Central memory CD8-positive, alpha-beta T cell (primary cell): ENCODE results near the gene ACBD6.

Source experiments
- ATAC-seq: fragments of 150-1000 bp; cut with Tn5 transposase; replicated peaks from 2 replicates; pipeline ENCODE4 v1.10.0; 2022; ENCODE audit warnings: mild to moderate bottlenecking, moderate FRiP score, moderate number of reproducible peaks; ENCODE audit not compliant: poor library complexity, severe bottlenecking; ENCODE audit errors: extremely low read depth
- DNase-seq, 2 donors: peaks; one replicate each; pipeline ENCODE4 v3.0.0; 2021; ENCODE audit warnings: low spot score in 2 of 2
- H3K27ac Mint-ChIP-seq: one replicate; pipeline ENCODE4 v1.8.0; 2022; ENCODE audit warnings: low read depth, mild to moderate bottlenecking, moderate library complexity, mixed read lengths
- H3K27me3 Mint-ChIP-seq: one replicate; pipeline ENCODE4 v1.8.0; 2022; ENCODE audit warnings: mixed read lengths
- H3K36me3 Mint-ChIP-seq: one replicate; pipeline ENCODE4 v1.8.0; 2022; ENCODE audit warnings: mild to moderate bottlenecking, moderate library complexity, mixed read lengths; ENCODE audit not compliant: insufficient read depth
- H3K4me1 Mint-ChIP-seq: one replicate; pipeline ENCODE4 v1.8.0; 2022; ENCODE audit warnings: mixed read lengths
- H3K4me3 Mint-ChIP-seq: one replicate; pipeline ENCODE4 v1.8.0; 2022; ENCODE audit warnings: mild to moderate bottlenecking, moderate library complexity, mixed read lengths
- H3K9me3 Mint-ChIP-seq: one replicate; pipeline ENCODE4 v1.8.0; 2022; ENCODE audit warnings: mixed read lengths

Gene ACBD6

GRCh38 chr1:180261030-180261429 is 241.3 kb downstream of the ACBD6 start:
- Mint-ChIP-seq H3K27ac (no peak overlapping the region), H3K4me3 (no peak overlapping the region), H3K4me1 (no peaks in the 10 kb centered on the region), H3K36me3 (peaks cover 4% of the 10 kb centered on the region), H3K27me3 (peaks cover 36% of the 10 kb centered on the region), H3K9me3 (no peaks in the 10 kb centered on the region)
- no peak for DNase-seq
- ATAC-seq: no peak

- H3K27me3 Mint-ChIP-seq: peaks cover 41% of the 10 kb centered on the region
- ATAC-seq: no peak
- no peaks in the 10 kb centered on the region for H3K4me1 Mint-ChIP-seq
- peaks cover 4% of the 10 kb centered on the region for H3K36me3 Mint-ChIP-seq
- no peak overlapping the region for H3K27ac Mint-ChIP-seq
- DNase-seq: no peak
- no peak overlapping the region for H3K4me3 Mint-ChIP-seq
- no peaks in the 10 kb centered on the region for H3K9me3 Mint-ChIP-seq
Observed at GRCh38 chr1:180260541-180260940, 241.8 kb downstream of the ACBD6 start.

- ATAC-seq: no peak
- DNase-seq: no peak
- Mint-ChIP-seq H3K27ac (no peak overlapping the region), H3K27me3 (peaks cover 48% of the 10 kb centered on the region), H3K4me3 (no peak overlapping the region), H3K4me1 (no peaks in the 10 kb centered on the region), H3K9me3 (no peaks in the 10 kb centered on the region), H3K36me3 (peaks cover 4% of the 10 kb centered on the region)
Observed at GRCh38 chr1:180259431-180260338, 242.7 kb downstream of the ACBD6 start.

GRCh38 chr1:180258935-180259334 is 243.4 kb downstream of the ACBD6 start:
- no peak overlapping the region for H3K4me3 Mint-ChIP-seq
- H3K9me3 Mint-ChIP-seq: no peaks in the 10 kb centered on the region
- no peak for ATAC-seq
- no peak for DNase-seq
- H3K36me3 Mint-ChIP-seq: peaks cover 4% of the 10 kb centered on the region
- no peak overlapping the region for H3K27ac Mint-ChIP-seq
- H3K4me1 Mint-ChIP-seq: no peaks in the 10 kb centered on the region
- peaks cover 54% of the 10 kb centered on the region for H3K27me3 Mint-ChIP-seq

- peaks cover 60% of the 10 kb centered on the region for H3K27me3 Mint-ChIP-seq
- H3K4me3 Mint-ChIP-seq: no peak overlapping the region
Observed at GRCh38 chr1:180258290-180258689, 244.1 kb downstream of the ACBD6 start.

GRCh38 chr1:180257486-180257885 is 244.9 kb downstream of the ACBD6 start:
- no peaks in the 10 kb centered on the region for H3K9me3 Mint-ChIP-seq
- H3K27ac Mint-ChIP-seq: no peak overlapping the region
- H3K4me1 Mint-ChIP-seq: no peaks in the 10 kb centered on the region
- ATAC-seq: no peak
- H3K36me3 Mint-ChIP-seq: peaks cover 4% of the 10 kb centered on the region
- no peak overlapping the region for H3K4me3 Mint-ChIP-seq
- no peak for DNase-seq
- peaks cover 68% of the 10 kb centered on the region for H3K27me3 Mint-ChIP-seq

More at GRCh38 chr1:180258290-180258689, 244.1 kb downstream of the ACBD6 start:
- Mint-ChIP-seq H3K27ac (no peak overlapping the region), H3K4me1 (no peaks in the 10 kb centered on the region), H3K9me3 (no peaks in the 10 kb centered on the region), H3K36me3 (peaks cover 4% of the 10 kb centered on the region)
- ATAC-seq (no peak), DNase-seq (no peak)

GRCh38 chr1:180257028-180257386 is 245.4 kb downstream of the ACBD6 start:
- Mint-ChIP-seq H3K27me3 (peaks cover 73% of the 10 kb centered on the region), H3K36me3 (peaks cover 4% of the 10 kb centered on the region), H3K27ac (no peak overlapping the region), H3K4me3 (no peak overlapping the region), H3K4me1 (no peaks in the 10 kb centered on the region), H3K9me3 (no peaks in the 10 kb centered on the region)
- DNase-seq (no peak), ATAC-seq (no peak)

GRCh38 chr1:180256341-180257027 is 245.9 kb downstream of the ACBD6 start:
- H3K36me3 Mint-ChIP-seq: peaks cover 4% of the 10 kb centered on the region
- H3K27me3 Mint-ChIP-seq: peaks cover 78% of the 10 kb centered on the region
- H3K4me3 Mint-ChIP-seq: no peak overlapping the region
- H3K27ac Mint-ChIP-seq: no peak overlapping the region
- no peaks in the 10 kb centered on the region for H3K9me3 Mint-ChIP-seq
- no peak for ATAC-seq
- no peaks in the 10 kb centered on the region for H3K4me1 Mint-ChIP-seq
- no peak for DNase-seq

- DNase-seq (no peak), ATAC-seq (no peak)
- Mint-ChIP-seq H3K9me3 (no peaks in the 10 kb centered on the region), H3K27ac (no peak overlapping the region), H3K4me1 (no peaks in the 10 kb centered on the region), H3K27me3 (peaks cover 85% of the 10 kb centered on the region), H3K4me3 (no peak overlapping the region), H3K36me3 (peaks cover 4% of the 10 kb centered on the region)
Observed at GRCh38 chr1:180255536-180256340, 246.6 kb downstream of the ACBD6 start.

- DNase-seq (no peak), ATAC-seq (no peak)
- Mint-ChIP-seq H3K27me3 (peaks cover 93% of the 10 kb centered on the region), H3K4me3 (no peak overlapping the region), H3K27ac (no peak overlapping the region), H3K9me3 (no peaks in the 10 kb centered on the region), H3K36me3 (peaks cover 4% of the 10 kb centered on the region), H3K4me1 (peaks cover 5% of the 10 kb centered on the region)
Observed at GRCh38 chr1:180254854-180255253, 247.5 kb downstream of the ACBD6 start.

- Mint-ChIP-seq H3K27ac (no peak overlapping the region), H3K4me1 (peaks cover 9% of the 10 kb centered on the region), H3K36me3 (peaks cover 4% of the 10 kb centered on the region), H3K4me3 (no peak overlapping the region), H3K27me3 (peaks cover 91% of the 10 kb centered on the region), H3K9me3 (no peaks in the 10 kb centered on the region)
- DNase-seq (no peak), ATAC-seq (no peak)
Observed at GRCh38 chr1:180254496-180254819, 247.9 kb downstream of the ACBD6 start.

- no peak overlapping the region for H3K4me3 Mint-ChIP-seq
- peaks cover 4% of the 10 kb centered on the region for H3K36me3 Mint-ChIP-seq
- H3K27ac Mint-ChIP-seq: no peak overlapping the region
- no peaks in the 10 kb centered on the region for H3K9me3 Mint-ChIP-seq
- DNase-seq: no peak
- no peak for ATAC-seq
- H3K27me3 Mint-ChIP-seq: peaks cover 85% of the 10 kb centered on the region
- peaks cover 10% of the 10 kb centered on the region for H3K4me1 Mint-ChIP-seq
Observed at GRCh38 chr1:180253585-180254495, 248.5 kb downstream of the ACBD6 start.
